Smooth muscle cell (in vitro differentiated cells): Measurements from ENCODE around the gene SH3GLB2. TPM values are rescaled to one million over a fixed set of nuclear protein-coding genes. Genes with fewer than 3 reads are reported as not detected.

Experiments used
- DNase-seq: peaks from one replicate; lab custom pipeline; 2025; ENCODE audit not compliant: unreplicated experiment; lab: John Stamatoyannopoulos, UW
- H2AFZ ChIP-seq: fragments of 200-600 bp; sonication (generic); 2 replicates; pipeline ENCODE4 v1.6.0; 2016; ENCODE audit warnings: antibody characterized with exemption, low read depth, mild to moderate bottlenecking
- H3F3A ChIP-seq: fragments of 200-600 bp; sonication (generic); 2 replicates; pipeline ENCODE4 v1.6.0; 2017; ENCODE audit warnings: antibody characterized with exemption, low read depth
- H3K27ac ChIP-seq: fragments of 200-600 bp; sonication (generic); 2 replicates; pipeline ENCODE4 v1.5.1; 2016; ENCODE audit warnings: low read depth, mild to moderate bottlenecking
- H3K27me3 ChIP-seq: fragments of 200-600 bp; sonication (generic); 2 replicates; pipeline ENCODE4 v1.6.1; 2016; ENCODE audit warnings: low read depth, mild to moderate bottlenecking
- H3K36me3 ChIP-seq: fragments of 200-600 bp; sonication (generic); 2 replicates; pipeline ENCODE4 v1.5.1; 2016; ENCODE audit warnings: low read depth
- H3K4me1 ChIP-seq: fragments of 200-600 bp; sonication (generic); 2 replicates; pipeline ENCODE4 v1.5.1; 2016; ENCODE audit warnings: low read depth
- H3K4me2 ChIP-seq: fragments of 200-600 bp; sonication (generic); 2 replicates; pipeline ENCODE4 v1.6.0; 2016; ENCODE audit warnings: mild to moderate bottlenecking
- H3K4me3 ChIP-seq: fragments of 200-600 bp; sonication (generic); 2 replicates; pipeline ENCODE4 v1.5.1; 2016; ENCODE audit warnings: mild to moderate bottlenecking
- H3K79me2 ChIP-seq: fragments of 200-600 bp; sonication (generic); 2 replicates; pipeline ENCODE4 v1.6.0; 2016; ENCODE audit warnings: low read depth, mild to moderate bottlenecking
- H3K9ac ChIP-seq: fragments of 200-600 bp; sonication (generic); 2 replicates; pipeline ENCODE4 v1.6.0; 2016; ENCODE audit warnings: low read depth
- H3K9me3 ChIP-seq: fragments of 200-600 bp; sonication (generic); replicated peaks from 2 replicates; pipeline ENCODE4 v1.5.1; 2016; ENCODE audit warnings: low read depth
- H4K20me1 ChIP-seq: fragments of 200-600 bp; sonication (generic); 2 replicates; pipeline ENCODE4 v1.6.0; 2016; ENCODE audit warnings: low read depth
- WGBS: methylation state at CpG from one replicate; pipeline ENCODE4 v1.1.7; 2016; ENCODE audit warnings: low lambda C conversion rate; 5-methylcytosine and 5-hydroxymethylcytosine counted together
- polyA plus RNA-seq: library from polyadenylated mRNA; unstranded; fragments of >200 nt; fragmentation: Nextera tagmentation; extraction: Ambion mirVana; gene quantifications from 2 replicates; pipeline ENCODE4 v1.2.1, GENCODE V29; 2016
- total RNA-seq: library from RNA; depleted of rRNA; stranded (reverse); fragments of >200 nt; gene quantifications from 2 replicates; pipeline ENCODE4 v1.2.3, GENCODE V29; 2014
- TF ChIP-seq, protein P1 (sequence below): fragments of 200-600 bp; sonication (generic); IDR thresholded peaks from 2 replicates; pipeline ENCODE4 v1.5.1; 2017; ENCODE audit warnings: borderline replicate concordance, mild to moderate bottlenecking, antibody characterized with exemption; ENCODE audit not compliant: insufficient read depth, poor library complexity, severe bottlenecking

SH3GLB2 gene
- total and polyA plus RNA-seq, 2 experiments from 2014 or later = 31.9 to 44.8 TPM

DNA sequence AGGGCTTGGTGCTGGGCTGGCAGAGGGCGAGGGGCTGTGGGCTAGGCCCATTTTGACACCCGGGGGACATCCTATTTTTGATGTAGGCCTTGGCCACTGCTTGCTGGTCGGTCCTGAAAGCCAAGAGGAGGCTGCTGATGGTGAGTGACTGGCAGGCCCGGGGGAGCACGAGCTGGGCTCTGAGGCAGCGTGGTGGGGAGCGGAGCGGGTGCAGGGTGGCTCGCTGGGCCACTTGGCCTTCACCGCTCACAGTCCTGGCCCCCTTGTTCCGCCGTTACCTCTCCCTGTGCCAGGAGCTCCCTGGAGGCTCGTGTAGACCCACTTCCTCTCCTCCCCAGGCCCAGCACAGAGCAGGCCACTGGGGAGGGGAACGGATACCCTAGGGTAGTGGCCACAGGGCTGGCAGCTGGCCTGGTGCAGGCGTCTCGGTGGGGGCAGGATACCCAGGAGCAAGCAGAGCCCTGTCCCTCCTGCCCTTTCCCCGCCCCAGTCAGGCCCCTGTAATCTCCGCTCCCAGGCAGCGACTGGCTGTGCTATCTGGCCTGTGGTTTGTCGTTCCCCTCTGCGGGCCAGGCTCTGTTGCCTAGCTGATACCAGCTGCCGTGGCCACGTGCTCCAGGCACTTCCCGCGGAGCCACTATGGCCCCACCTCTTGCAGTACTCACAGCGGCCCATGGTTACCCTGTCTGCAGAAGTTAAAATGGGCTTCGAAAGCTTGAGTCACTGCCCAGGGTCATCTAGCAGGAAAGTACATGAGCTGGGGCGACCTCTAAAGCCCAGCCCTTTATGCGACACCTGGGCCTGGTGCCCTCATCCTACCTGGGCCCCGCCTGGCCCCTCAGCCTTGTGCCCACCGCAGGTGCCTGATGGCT, 41.1 kb upstream of the SH3GLB2 start:
- DNase-seq = no peak
- 88% methylated on average over 25 of the region's 31 CpGs for WGBS

GRCh38 chr9:129068110-129068509, 40.0 kb upstream of the SH3GLB2 start:
- Histone ChIP-seq H3K9ac (no peak overlapping the region), H2AFZ (no peak overlapping the region)

More for the DNA sequence above, 41.1 kb upstream of the SH3GLB2 start:
- no peaks in the 10 kb centered on the region for H4K20me1 ChIP-seq
- H3K79me2 ChIP-seq = no peaks in the 10 kb centered on the region
- H3K4me1 ChIP-seq = no peaks in the 10 kb centered on the region
- H3K9me3 ChIP-seq = no peaks in the 10 kb centered on the region
- no peaks in the 10 kb centered on the region for H3K27me3 ChIP-seq
- H3K36me3 ChIP-seq = no peaks in the 10 kb centered on the region
- TF ChIP-seq, protein P1, sequence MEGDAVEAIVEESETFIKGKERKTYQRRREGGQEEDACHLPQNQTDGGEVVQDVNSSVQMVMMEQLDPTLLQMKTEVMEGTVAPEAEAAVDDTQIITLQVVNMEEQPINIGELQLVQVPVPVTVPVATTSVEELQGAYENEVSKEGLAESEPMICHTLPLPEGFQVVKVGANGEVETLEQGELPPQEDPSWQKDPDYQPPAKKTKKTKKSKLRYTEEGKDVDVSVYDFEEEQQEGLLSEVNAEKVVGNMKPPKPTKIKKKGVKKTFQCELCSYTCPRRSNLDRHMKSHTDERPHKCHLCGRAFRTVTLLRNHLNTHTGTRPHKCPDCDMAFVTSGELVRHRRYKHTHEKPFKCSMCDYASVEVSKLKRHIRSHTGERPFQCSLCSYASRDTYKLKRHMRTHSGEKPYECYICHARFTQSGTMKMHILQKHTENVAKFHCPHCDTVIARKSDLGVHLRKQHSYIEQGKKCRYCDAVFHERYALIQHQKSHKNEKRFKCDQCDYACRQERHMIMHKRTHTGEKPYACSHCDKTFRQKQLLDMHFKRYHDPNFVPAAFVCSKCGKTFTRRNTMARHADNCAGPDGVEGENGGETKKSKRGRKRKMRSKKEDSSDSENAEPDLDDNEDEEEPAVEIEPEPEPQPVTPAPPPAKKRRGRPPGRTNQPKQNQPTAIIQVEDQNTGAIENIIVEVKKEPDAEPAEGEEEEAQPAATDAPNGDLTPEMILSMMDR = no peak
- H3K4me3 ChIP-seq = no peak overlapping the region
- H3K9ac ChIP-seq = no peak overlapping the region
- H2AFZ ChIP-seq = no peak overlapping the region
- H3K27ac ChIP-seq = no peak overlapping the region
- no peak overlapping the region for H3K4me2 ChIP-seq
- H3F3A ChIP-seq = no peaks in the 10 kb centered on the region

DNA sequence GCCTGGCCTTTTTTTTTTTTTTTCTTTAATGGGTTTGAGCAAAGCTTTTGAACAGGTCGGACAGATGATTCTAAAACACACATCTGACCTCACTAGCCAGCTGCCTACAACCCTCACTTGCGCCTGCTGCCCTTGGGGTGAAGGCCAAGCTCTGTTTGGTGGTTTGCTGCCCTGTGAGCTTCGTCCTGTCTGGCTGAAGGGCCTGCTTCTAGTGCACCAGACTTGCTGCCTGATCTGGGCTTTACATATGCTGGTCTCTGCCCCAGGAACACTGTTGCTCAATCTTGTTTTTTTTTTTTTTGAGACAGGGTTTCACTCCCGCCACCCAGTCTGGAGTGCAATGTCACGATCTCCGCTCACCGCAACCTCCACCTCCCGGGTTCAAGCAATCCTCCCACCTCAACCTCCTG, 36.4 kb upstream of the SH3GLB2 start:
- DNase-seq = no peak
- Histone ChIP-seq H3K4me3 (no peak overlapping the region), H3K27me3 (no peaks in the 10 kb centered on the region), H3K9ac (no peak overlapping the region), H3K4me1 (no peaks in the 10 kb centered on the region), H3F3A (no peaks in the 10 kb centered on the region), H4K20me1 (no peaks in the 10 kb centered on the region), H3K9me3 (no peaks in the 10 kb centered on the region), H3K36me3 (no peaks in the 10 kb centered on the region), H3K4me2 (no peak overlapping the region), H3K27ac (no peak overlapping the region), H3K79me2 (no peaks in the 10 kb centered on the region), H2AFZ (no peak overlapping the region)
- WGBS = over 99% methylated on average over 8 of the region's 8 CpGs
- TF ChIP-seq, protein P1 = no peak

More at GRCh38 chr9:129068110-129068509, 40.0 kb upstream of the SH3GLB2 start:
- H3K27ac ChIP-seq = no peak overlapping the region
- H3K4me3 ChIP-seq = no peak overlapping the region
- WGBS = 97% methylated on average over 19 of the region's 19 CpGs
- H3F3A ChIP-seq = no peaks in the 10 kb centered on the region
- no peak for DNase-seq
- H4K20me1 ChIP-seq = no peaks in the 10 kb centered on the region
- no peaks in the 10 kb centered on the region for H3K4me1 ChIP-seq
- TF ChIP-seq, protein P1 = no peak
- H3K4me2 ChIP-seq = no peak overlapping the region
- H3K79me2 ChIP-seq = no peaks in the 10 kb centered on the region
- H3K36me3 ChIP-seq = no peaks in the 10 kb centered on the region
- H3K27me3 ChIP-seq = no peaks in the 10 kb centered on the region
- no peaks in the 10 kb centered on the region for H3K9me3 ChIP-seq
